ENCODE measurements around the gene MACROD1. TPM values are rescaled to one million over a fixed set of nuclear protein-coding genes. Genes with fewer than 3 reads are reported as not detected.

MACROD1 gene
- total RNA-seq, 2 experiments from 2014 or later: 38.7 to 48.6 TPM

DNA sequence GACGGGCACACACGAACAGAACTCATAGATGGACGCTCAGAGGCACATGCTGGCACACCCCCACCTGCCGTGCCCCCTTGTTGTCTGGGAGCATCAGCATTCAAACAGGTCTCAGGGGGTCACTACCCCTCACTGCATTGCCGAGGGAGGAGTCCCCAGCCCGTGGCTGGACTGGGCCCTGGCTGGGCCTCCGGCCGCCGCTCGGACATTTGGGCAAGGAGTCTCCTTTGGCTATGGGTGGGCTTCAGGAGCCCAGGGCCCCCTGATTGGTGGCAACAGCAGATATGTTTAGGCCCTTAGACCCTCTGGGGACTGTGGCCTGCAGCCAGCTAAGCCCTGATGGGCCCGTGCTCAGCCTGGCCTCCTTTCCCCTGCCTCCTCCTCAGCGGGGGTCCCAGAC lies 88.3 kb downstream of the MACROD1 start:
- Mint-ChIP-seq H3K9me3 (no peaks in the 10 kb centered on the region), H3K4me1 (ENCODE audit: low read depth) (no peaks in the 10 kb centered on the region), H3K4me3 (no peak overlapping the region), H3K27me3 (ENCODE audit: low read depth) (no peaks in the 10 kb centered on the region), H3K27ac (no peak overlapping the region), H3K36me3 (ENCODE audit: low read depth) (no peaks in the 10 kb centered on the region)
- CTCF ChIA-PET: no interaction called here
- no peak for DNase-seq
- intact Hi-C loops (cut with micrococcal nuclease): no loop called here

GRCh38 chr11:64076758-64077157 lies 89.2 kb downstream of the MACROD1 start:
- CTCF ChIA-PET: no interaction called here
- Mint-ChIP-seq H3K4me1 (ENCODE audit: low read depth) (no peaks in the 10 kb centered on the region), H3K4me3 (no peak overlapping the region)

DNA sequence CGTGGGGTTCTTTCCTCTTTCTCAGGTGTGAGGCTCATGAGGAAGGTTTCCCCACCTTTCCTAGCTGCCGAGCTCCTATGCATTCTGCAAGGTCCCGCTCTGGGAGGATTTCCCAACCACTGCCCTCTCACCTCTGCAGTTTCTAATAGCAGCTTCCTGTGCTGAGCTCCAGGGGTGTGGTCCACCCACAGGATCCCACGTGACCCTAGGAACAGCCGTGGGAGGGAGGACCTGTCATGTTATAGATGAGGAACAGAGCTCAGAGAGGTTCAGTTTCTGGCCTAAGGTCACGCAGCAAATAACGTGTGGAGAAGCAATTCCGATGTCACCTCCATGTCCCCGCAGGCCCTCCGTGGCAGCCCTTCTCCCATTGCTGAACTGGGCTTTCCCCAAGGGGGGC lies 91.7 kb downstream of the MACROD1 start:
- H3K9me3 Mint-ChIP-seq: no peaks in the 10 kb centered on the region
- intact Hi-C loops (cut with micrococcal nuclease): no loop called here
- CTCF ChIA-PET: interaction anchor here (0.5 to 1.3 kb wide), 2 partner anchors 74 to 320 kb away, joined by 3 read pairs; no protein-coding TSS in a partner anchor
- H3K4me3 Mint-ChIP-seq: no peak overlapping the region
- no peak for DNase-seq
- no peaks in the 10 kb centered on the region for H3K27me3 Mint-ChIP-seq (ENCODE audit: low read depth)
- H3K4me1 Mint-ChIP-seq (ENCODE audit: low read depth): no peaks in the 10 kb centered on the region
- H3K27ac Mint-ChIP-seq: no peak overlapping the region
- no peaks in the 10 kb centered on the region for H3K36me3 Mint-ChIP-seq (ENCODE audit: low read depth)

More at GRCh38 chr11:64076758-64077157, 89.2 kb downstream of the MACROD1 start:
- no peaks in the 10 kb centered on the region for H3K9me3 Mint-ChIP-seq
- H3K36me3 Mint-ChIP-seq (ENCODE audit: low read depth): no peaks in the 10 kb centered on the region
- no peak for DNase-seq
- intact Hi-C loops (cut with micrococcal nuclease): no loop called here
- no peaks in the 10 kb centered on the region for H3K27me3 Mint-ChIP-seq (ENCODE audit: low read depth)
- no peak overlapping the region for H3K27ac Mint-ChIP-seq

GRCh38 chr11:64073542-64073941 lies 92.4 kb downstream of the MACROD1 start:
- no peak for DNase-seq
- Mint-ChIP-seq H3K36me3 (ENCODE audit: low read depth) (no peaks in the 10 kb centered on the region), H3K4me1 (ENCODE audit: low read depth) (no peaks in the 10 kb centered on the region), H3K27ac (no peak overlapping the region), H3K27me3 (ENCODE audit: low read depth) (no peaks in the 10 kb centered on the region), H3K9me3 (no peaks in the 10 kb centered on the region), H3K4me3 (no peak overlapping the region)
- intact Hi-C loops (cut with micrococcal nuclease): no loop called here
- CTCF ChIA-PET: interaction anchor here (0.5 kb wide), 1 partner anchor 319 kb away, joined by 3 read pairs; no protein-coding TSS in a partner anchor

DNA sequence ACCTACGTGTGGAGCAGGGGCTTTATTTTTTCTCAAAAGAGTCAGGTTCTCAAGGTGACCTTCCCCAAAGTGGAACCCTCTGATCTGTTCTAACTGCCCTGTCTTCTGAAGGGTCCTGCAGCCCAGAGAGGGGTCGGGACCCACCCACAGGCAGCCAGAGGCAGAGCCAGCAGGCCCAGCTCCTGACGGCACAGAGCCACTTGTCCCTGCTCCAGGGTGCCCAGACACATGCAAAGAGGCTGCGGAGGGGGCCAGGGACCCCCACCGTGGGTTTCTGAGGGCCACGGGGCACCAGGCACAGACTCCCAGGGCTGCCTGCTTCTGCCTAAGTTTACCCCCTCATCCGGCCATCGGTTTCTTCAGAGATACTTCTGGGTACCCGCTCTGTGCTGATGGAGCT lies 93.0 kb downstream of the MACROD1 start:
- Mint-ChIP-seq H3K27me3 (ENCODE audit: low read depth) (no peaks in the 10 kb centered on the region), H3K9me3 (no peaks in the 10 kb centered on the region), H3K27ac (no peak overlapping the region), H3K36me3 (ENCODE audit: low read depth) (no peaks in the 10 kb centered on the region), H3K4me3 (no peak overlapping the region), H3K4me1 (ENCODE audit: low read depth) (no peaks in the 10 kb centered on the region)
- CTCF ChIA-PET: no interaction called here
- no peak for DNase-seq
- intact Hi-C loops (cut with micrococcal nuclease): no loop called here

GRCh38 chr11:64072403-64072802 lies 93.5 kb downstream of the MACROD1 start:
- DNase-seq: no peak
- Mint-ChIP-seq H3K27me3 (ENCODE audit: low read depth) (no peaks in the 10 kb centered on the region), H3K4me3 (no peak overlapping the region), H3K36me3 (ENCODE audit: low read depth) (no peaks in the 10 kb centered on the region), H3K4me1 (ENCODE audit: low read depth) (no peaks in the 10 kb centered on the region), H3K9me3 (no peaks in the 10 kb centered on the region), H3K27ac (no peak overlapping the region)
- intact Hi-C loops (cut with micrococcal nuclease): no loop called here
- CTCF ChIA-PET: no interaction called here

DNA sequence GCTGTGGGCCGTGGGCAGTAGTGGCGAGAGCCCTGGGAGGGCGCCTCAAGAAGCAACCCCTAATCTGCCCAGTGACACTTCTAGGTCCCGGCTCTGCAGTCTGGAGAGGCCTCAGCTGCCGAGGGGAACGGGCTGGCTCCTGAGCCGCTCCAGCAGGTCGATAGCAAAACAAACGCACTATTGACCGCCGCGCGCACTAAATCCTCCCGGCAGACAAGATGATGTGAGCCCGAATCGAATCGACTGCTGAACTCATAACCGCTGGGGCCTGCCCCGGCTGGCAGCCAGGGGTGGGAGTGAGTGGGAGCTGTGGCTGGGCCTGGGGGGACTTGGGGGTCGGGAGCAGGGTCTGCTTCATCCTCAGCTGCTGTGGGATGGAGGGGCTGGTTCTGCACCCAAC lies 94.1 kb downstream of the MACROD1 start:
- no peak overlapping the region for H3K4me3 Mint-ChIP-seq
- H3K27me3 Mint-ChIP-seq (ENCODE audit: low read depth): no peaks in the 10 kb centered on the region
- DNase-seq: no peak
- H3K9me3 Mint-ChIP-seq: no peaks in the 10 kb centered on the region
- intact Hi-C loops (cut with micrococcal nuclease): no loop called here
- H3K27ac Mint-ChIP-seq: no peak overlapping the region
- no peaks in the 10 kb centered on the region for H3K36me3 Mint-ChIP-seq (ENCODE audit: low read depth)
- CTCF ChIA-PET: no interaction called here
- H3K4me1 Mint-ChIP-seq (ENCODE audit: low read depth): no peaks in the 10 kb centered on the region

- H3K27me3 Mint-ChIP-seq (ENCODE audit: low read depth): no peaks in the 10 kb centered on the region
- CTCF ChIA-PET: no interaction called here
These were observed 95.6 kb downstream of the MACROD1 start for GRCh38 chr11:64070314-64070681.

DNA sequence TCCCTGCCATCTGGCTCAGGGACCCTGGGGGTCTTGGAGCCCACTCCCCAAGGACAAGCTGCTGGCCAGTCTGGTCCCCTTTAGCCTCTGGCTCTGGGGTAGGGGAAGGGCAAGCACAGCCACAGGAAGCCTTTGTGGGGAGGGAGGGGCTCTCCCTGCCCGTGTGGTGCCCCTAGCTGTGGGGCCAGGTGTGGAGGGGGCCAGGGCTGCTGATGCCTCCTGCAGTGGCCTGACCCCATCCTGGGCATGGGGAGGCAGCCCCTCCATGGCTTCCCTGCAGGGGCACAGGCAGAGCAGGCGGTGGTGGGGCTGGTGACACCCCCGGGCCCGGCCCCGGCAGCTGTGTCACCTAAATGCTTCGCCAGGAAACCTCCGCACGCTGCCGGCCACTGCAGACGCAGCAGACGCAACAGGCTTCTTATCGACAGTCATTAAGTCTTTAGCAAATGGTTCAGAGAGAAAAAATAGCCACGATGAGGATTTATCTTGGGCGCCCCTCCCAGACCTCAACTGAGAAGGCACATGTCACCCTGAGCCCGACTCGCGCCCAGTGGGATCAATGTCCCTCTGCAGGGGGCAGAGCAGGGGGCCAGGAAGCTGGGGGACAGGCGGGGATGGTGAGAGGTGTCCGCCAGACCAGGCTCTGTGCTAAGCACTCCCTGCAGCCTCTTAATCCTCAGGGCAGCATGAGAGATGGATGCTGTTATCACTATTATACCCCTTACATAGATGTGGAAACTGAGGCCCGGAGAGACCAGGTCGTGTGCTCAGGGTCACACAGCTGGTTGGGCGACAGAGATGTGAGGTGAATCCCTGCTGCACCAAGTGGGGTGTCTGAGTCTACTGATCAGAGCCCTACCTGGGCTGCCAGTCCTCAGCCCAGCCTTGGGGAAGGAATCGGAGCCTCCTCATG lies 96.3 kb downstream of the MACROD1 start:
- Mint-ChIP-seq H3K4me3 (no peak overlapping the region), H3K4me1 (ENCODE audit: low read depth) (no peaks in the 10 kb centered on the region), H3K27ac (no peak overlapping the region), H3K36me3 (ENCODE audit: low read depth) (no peaks in the 10 kb centered on the region), H3K27me3 (ENCODE audit: low read depth) (peaks cover 2% of the 10 kb centered on the region), H3K9me3 (no peaks in the 10 kb centered on the region)
- DNase-seq: no peak
- intact Hi-C loops (cut with micrococcal nuclease): no loop called here
- CTCF ChIA-PET: no interaction called here

More at GRCh38 chr11:64070314-64070681, 95.6 kb downstream of the MACROD1 start:
- H3K9me3 Mint-ChIP-seq: no peaks in the 10 kb centered on the region
- no peak overlapping the region for H3K4me3 Mint-ChIP-seq
- no peak for DNase-seq
- intact Hi-C loops (cut with micrococcal nuclease): no loop called here
- H3K4me1 Mint-ChIP-seq (ENCODE audit: low read depth): no peaks in the 10 kb centered on the region
- no peak overlapping the region for H3K27ac Mint-ChIP-seq
- H3K36me3 Mint-ChIP-seq (ENCODE audit: low read depth): no peaks in the 10 kb centered on the region

- Mint-ChIP-seq H3K36me3 (ENCODE audit: low read depth) (no peaks in the 10 kb centered on the region), H3K27ac (no peak overlapping the region), H3K9me3 (no peaks in the 10 kb centered on the region), H3K27me3 (ENCODE audit: low read depth) (peaks cover 2% of the 10 kb centered on the region), H3K4me1 (ENCODE audit: low read depth) (no peaks in the 10 kb centered on the region), H3K4me3 (no peak overlapping the region)
- DNase-seq: no peak
- CTCF ChIA-PET: no interaction called here
- intact Hi-C loops (cut with micrococcal nuclease): no loop called here
These were observed 97.1 kb downstream of the MACROD1 start for GRCh38 chr11:64068705-64069400.

DNA sequence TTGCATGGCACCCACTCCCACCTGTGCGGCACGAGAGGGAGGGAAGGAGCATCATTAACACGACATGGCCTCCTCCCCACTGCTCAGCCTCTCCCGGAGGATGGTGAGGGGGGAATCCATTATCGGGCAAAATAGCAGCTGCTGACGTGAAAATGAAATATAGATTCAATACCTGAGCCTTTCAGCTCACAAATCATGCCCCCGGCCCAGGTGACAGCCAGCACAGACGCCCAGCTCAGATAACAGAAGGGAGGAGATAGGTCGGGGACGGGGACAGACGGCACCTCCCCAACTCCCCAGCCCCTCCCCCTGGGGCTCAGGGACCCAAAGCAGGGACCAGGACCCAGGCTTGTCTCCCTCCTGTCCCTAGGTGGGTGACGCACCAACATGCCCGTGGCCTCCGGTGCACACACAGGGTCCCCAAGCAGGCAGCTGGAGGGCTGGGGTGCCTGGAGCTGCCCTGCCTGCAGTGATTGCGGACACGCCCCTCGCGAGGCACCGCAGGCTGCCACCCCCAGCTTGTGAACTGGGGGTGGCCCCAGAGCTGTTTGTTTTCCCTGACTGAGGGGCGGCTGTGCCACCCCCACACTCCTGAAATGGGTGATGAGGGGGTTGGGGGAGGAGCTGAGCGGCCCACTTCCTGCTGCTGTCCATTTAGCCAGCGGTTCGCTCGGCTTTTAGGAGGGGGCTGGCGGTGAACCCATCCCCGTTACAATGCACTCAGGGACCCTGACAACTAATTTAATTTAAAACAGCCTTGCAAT lies 98.5 kb downstream of the MACROD1 start:
- CTCF ChIA-PET: interaction anchor here (0.6 kb wide), 1 partner anchor 280 kb away, joined by 4 read pairs; no protein-coding TSS in a partner anchor
- DNase-seq: no peak
- intact Hi-C loops (cut with micrococcal nuclease): no loop called here

GRCh38 chr11:64065712-64066111 lies 100.2 kb downstream of the MACROD1 start:
- no peak for DNase-seq

More for the DNA sequence above, 98.5 kb downstream of the MACROD1 start:
- Mint-ChIP-seq H3K9me3 (no peaks in the 10 kb centered on the region), H3K4me1 (ENCODE audit: low read depth) (no peaks in the 10 kb centered on the region), H3K36me3 (ENCODE audit: low read depth) (no peaks in the 10 kb centered on the region), H3K27ac (no peak overlapping the region), H3K27me3 (ENCODE audit: low read depth) (peaks cover 7% of the 10 kb centered on the region), H3K4me3 (no peak overlapping the region)

More at GRCh38 chr11:64065712-64066111, 100.2 kb downstream of the MACROD1 start:
- peaks cover 17% of the 10 kb centered on the region for H3K27me3 Mint-ChIP-seq (ENCODE audit: low read depth)
- H3K9me3 Mint-ChIP-seq: no peaks in the 10 kb centered on the region
- no peak overlapping the region for H3K27ac Mint-ChIP-seq
- H3K36me3 Mint-ChIP-seq (ENCODE audit: low read depth): no peaks in the 10 kb centered on the region
- H3K4me3 Mint-ChIP-seq: no peak overlapping the region
- CTCF ChIA-PET: no interaction called here
- peaks cover 9% of the 10 kb centered on the region for H3K4me1 Mint-ChIP-seq (ENCODE audit: low read depth)
- intact Hi-C loops (cut with micrococcal nuclease): no loop called here
